ENCODE data around the gene SMDT1. TPM values are rescaled to one million over a fixed set of nuclear protein-coding genes. Genes with fewer than 3 reads are reported as not detected.

Gene SMDT1
- total and polyA plus RNA-seq, 9 of the 15 experiments (the other 6 are each of a cell fraction or from before 2014, with no cell fraction given): 7.9 to 65.2 (median 14.3) TPM

- no peak for TF ChIP-seq FOXP1 (CRISPR knock-in tag; IDR thresholded peaks at IDR 0.05)
- TF ChIP-seq PRDM10 (IDR thresholded peaks at IDR 0.05; ENCODE audit: partially characterized antibody): no peak
- no peak for TF ChIP-seq KHSRP (IDR thresholded peaks at IDR 0.05)
- no peak for TF ChIP-seq FOXA3 (CRISPR knock-in tag; conservative IDR thresholded peaks at IDR 0.05 in 1 of 2, IDR thresholded peaks at IDR 0.05 in 1 of 2)
- TF ChIP-seq IRF1 (CRISPR knock-in tag; IDR thresholded peaks at IDR 0.05; ENCODE audit: borderline replicate concordance): no peak
- no peak for TF ChIP-seq NR0B1 (IDR thresholded peaks at IDR 0.05; ENCODE audit: partially characterized antibody)
- peak; percentile 39 for TF ChIP-seq FIP1L1 (IDR thresholded peaks at IDR 0.05; ENCODE audit: low read depth, low read length, poor library complexity, severe bottlenecking)
- no peak for TF ChIP-seq SREBF2 (CRISPR knock-in tag; IDR thresholded peaks at IDR 0.05)
- no peak for TF ChIP-seq ZNF507 (tag; conservative IDR thresholded peaks at IDR 0.05)
- TF ChIP-seq ATF1 (CRISPR knock-in tag; IDR thresholded peaks at IDR 0.05): no peak
- TF ChIP-seq ATF1 (tag; IDR thresholded peaks at IDR 0.05): peak; percentile 91
- TF ChIP-seq SETDB1 (IDR thresholded peaks at IDR 0.05; ENCODE audit: low read length): no peak
- no peak for TF ChIP-seq CREBBP (IDR thresholded peaks at IDR 0.05; ENCODE audit: low read depth, low read length)
Observed at GRCh38 chr22:42079319-42080251, at the start of gene SMDT1 (continued).

Data from K562 (cell line).